Loucy (cell line): ENCODE results near the gene MYCBP2.

Source experiments
- H2AFZ ChIP-seq: fragments of 200-600 bp; sonication (generic); 2 replicates; pipeline ENCODE4 v1.6.0; 2016; ENCODE audit warnings: antibody characterized with exemption, mild to moderate bottlenecking, low read length, moderate library complexity
- H3F3A ChIP-seq: fragments of 200-600 bp; 2 replicates; pipeline ENCODE4 v1.6.0; 2016; ENCODE audit warnings: antibody characterized with exemption, low read depth, mild to moderate bottlenecking
- H3K27me3 ChIP-seq: fragments of 200-600 bp; sonication (generic); 2 replicates; pipeline ENCODE4 v1.6.1; 2014; ENCODE audit warnings: low read length, mild to moderate bottlenecking; ENCODE audit not compliant: insufficient read depth, poor library complexity, severe bottlenecking
- H3K36me3 ChIP-seq: fragments of 200-600 bp; sonication (generic); 2 replicates; pipeline ENCODE4 v1.6.1; 2016; ENCODE audit warnings: low read length; ENCODE audit not compliant: insufficient read depth
- H3K4me1 ChIP-seq: fragments of 200-600 bp; sonication (generic); 2 replicates; pipeline ENCODE4 v1.5.1; 2014; ENCODE audit warnings: low read length, mild to moderate bottlenecking; ENCODE audit not compliant: insufficient read depth, poor library complexity, severe bottlenecking
- H3K4me2 ChIP-seq: fragments of 200-600 bp; sonication (generic); 2 replicates; pipeline ENCODE4 v1.6.0; 2014; ENCODE audit warnings: antibody characterized with exemption, low read length, low read depth, mild to moderate bottlenecking; ENCODE audit not compliant: poor library complexity, severe bottlenecking
- H3K4me3 ChIP-seq: fragments of 200-600 bp; sonication (generic); 2 replicates; pipeline ENCODE4 v1.5.1; 2014; ENCODE audit warnings: low read length, mild to moderate bottlenecking, mixed read lengths; ENCODE audit not compliant: poor library complexity, severe bottlenecking
- H3K79me2 ChIP-seq: fragments of 200-600 bp; sonication (generic); 2 replicates; pipeline ENCODE4 v1.6.1; 2014; ENCODE audit warnings: low read length; ENCODE audit not compliant: insufficient read depth
- H3K9ac ChIP-seq: fragments of 200-600 bp; sonication (generic); 2 replicates; pipeline ENCODE4 v1.6.0; 2014; ENCODE audit warnings: mild to moderate bottlenecking, low read depth, low read length, moderate library complexity; ENCODE audit not compliant: poor library complexity, severe bottlenecking
- H3K9me2 ChIP-seq: fragments of 200-600 bp; sonication (generic); replicated peaks from 2 replicates; pipeline ENCODE4 v1.6.1; 2016; ENCODE audit warnings: low read depth, low read length, mixed read lengths
- H3K9me3 ChIP-seq: fragments of 200-600 bp; sonication (generic); 2 replicates; pipeline ENCODE4 v1.6.1; 2014; ENCODE audit warnings: mild to moderate bottlenecking, antibody characterized with exemption, low read length, low read depth; ENCODE audit not compliant: insufficient read depth
- H4K20me1 ChIP-seq: fragments of 200-600 bp; sonication (generic); 2 replicates; pipeline ENCODE4 v1.6.0; 2014; ENCODE audit warnings: antibody characterized with exemption, low read length, mild to moderate bottlenecking; ENCODE audit not compliant: insufficient read depth, poor library complexity, severe bottlenecking
- EZH2phosphoT487 ChIP-seq: fragments of 200-600 bp; IDR thresholded peaks from 2 replicates; pipeline ENCODE4 v1.6.1; 2018; ENCODE audit warnings: antibody characterized with exemption, mild to moderate bottlenecking, moderate library complexity, borderline replicate concordance
- TF ChIP-seq, protein P1 (sequence below): fragments of 200-600 bp; sonication (generic); conservative IDR thresholded peaks from 2 replicates; pipeline ENCODE4 v1.5.1; 2014; ENCODE audit warnings: mild to moderate bottlenecking, antibody characterized with exemption, low read length

MYCBP2 gene

DNA sequence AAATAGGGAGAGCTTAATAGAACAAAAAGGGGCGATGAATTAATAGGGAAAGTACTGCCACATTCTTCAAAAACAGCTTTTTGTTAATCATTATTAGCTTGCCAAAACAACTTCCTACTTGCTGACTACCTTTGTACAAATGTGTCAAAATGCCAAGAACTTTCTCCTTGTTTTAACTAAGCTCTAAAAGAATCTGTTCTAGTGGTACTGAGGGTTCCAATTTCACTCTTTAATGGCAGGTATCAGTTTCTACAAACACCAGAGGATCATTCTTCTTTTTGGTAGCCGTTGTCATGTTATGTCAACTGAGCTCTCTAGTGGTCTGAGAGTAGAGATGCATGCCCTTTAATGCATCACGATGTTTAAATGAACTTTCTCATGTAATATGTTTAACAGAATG lies 270.5 kb downstream of the MYCBP2 start:
- Histone ChIP-seq H4K20me1 (no peaks in the 10 kb centered on the region), H3K9me3 (no peaks in the 10 kb centered on the region), H3K4me2 (no peak overlapping the region), H3K79me2 (no peaks in the 10 kb centered on the region), H3K4me3 (no peak overlapping the region), H3K36me3 (peaks cover 77% of the 10 kb centered on the region), H3F3A (no peaks in the 10 kb centered on the region), H3K9ac (no peak overlapping the region), H2AFZ (no peak overlapping the region), H3K27me3 (no peaks in the 10 kb centered on the region), H3K4me1 (no peaks in the 10 kb centered on the region), H3K9me2 (no peaks in the 10 kb centered on the region)
- TF ChIP-seq, protein P1, sequence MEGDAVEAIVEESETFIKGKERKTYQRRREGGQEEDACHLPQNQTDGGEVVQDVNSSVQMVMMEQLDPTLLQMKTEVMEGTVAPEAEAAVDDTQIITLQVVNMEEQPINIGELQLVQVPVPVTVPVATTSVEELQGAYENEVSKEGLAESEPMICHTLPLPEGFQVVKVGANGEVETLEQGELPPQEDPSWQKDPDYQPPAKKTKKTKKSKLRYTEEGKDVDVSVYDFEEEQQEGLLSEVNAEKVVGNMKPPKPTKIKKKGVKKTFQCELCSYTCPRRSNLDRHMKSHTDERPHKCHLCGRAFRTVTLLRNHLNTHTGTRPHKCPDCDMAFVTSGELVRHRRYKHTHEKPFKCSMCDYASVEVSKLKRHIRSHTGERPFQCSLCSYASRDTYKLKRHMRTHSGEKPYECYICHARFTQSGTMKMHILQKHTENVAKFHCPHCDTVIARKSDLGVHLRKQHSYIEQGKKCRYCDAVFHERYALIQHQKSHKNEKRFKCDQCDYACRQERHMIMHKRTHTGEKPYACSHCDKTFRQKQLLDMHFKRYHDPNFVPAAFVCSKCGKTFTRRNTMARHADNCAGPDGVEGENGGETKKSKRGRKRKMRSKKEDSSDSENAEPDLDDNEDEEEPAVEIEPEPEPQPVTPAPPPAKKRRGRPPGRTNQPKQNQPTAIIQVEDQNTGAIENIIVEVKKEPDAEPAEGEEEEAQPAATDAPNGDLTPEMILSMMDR: no peak
- TF ChIP-seq EZH2phosphoT487: no peak

DNA sequence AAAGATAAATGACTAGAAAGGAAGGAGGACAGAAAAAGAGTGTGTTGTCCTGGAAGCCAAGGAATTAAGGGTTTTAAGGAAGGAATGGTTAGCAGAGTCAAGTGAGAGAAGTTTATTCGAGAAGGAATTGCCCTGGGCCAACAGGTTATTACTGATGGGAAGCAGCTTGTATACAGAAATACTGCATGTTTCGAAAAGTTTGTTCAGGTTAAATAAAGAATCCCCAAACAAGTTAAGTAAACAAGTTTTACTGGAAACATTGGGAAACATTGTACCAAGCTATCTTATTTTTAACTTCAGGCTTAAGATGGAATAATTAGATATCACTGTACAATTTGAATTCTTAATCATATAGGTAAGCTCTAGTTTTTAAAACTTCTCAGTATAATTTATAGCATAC lies 271.7 kb downstream of the MYCBP2 start:
- peaks cover 81% of the 10 kb centered on the region for H3K36me3 ChIP-seq
- no peaks in the 10 kb centered on the region for H3K9me2 ChIP-seq
- H3K4me1 ChIP-seq: no peaks in the 10 kb centered on the region
- H3F3A ChIP-seq: no peaks in the 10 kb centered on the region
- H3K79me2 ChIP-seq: no peaks in the 10 kb centered on the region
- no peak overlapping the region for H3K9ac ChIP-seq
- H3K9me3 ChIP-seq: no peaks in the 10 kb centered on the region
- no peak overlapping the region for H2AFZ ChIP-seq
- H3K27me3 ChIP-seq: no peaks in the 10 kb centered on the region
- no peak overlapping the region for H3K4me2 ChIP-seq
- no peaks in the 10 kb centered on the region for H4K20me1 ChIP-seq
- H3K4me3 ChIP-seq: no peak overlapping the region
- TF ChIP-seq, protein P1: no peak
- no peak for TF ChIP-seq EZH2phosphoT487

DNA sequence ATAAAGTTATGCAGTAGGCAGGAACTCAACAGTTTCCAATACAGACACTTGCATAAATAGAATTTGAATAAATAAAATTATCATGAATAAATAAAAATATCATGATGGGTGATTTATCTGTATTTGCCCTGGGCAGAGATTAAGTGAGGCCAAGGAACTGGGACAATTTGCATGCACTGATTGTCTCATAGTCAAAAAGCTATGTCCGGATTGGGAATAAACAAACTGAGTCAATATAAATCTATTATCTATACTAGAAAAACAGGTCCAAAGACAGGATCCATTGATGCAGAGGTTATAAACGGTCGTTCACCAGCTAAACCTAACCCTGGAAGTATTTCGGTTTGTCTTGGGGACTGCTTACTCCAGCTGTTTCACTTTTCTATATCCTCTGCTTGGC lies 273.7 kb downstream of the MYCBP2 start:
- Histone ChIP-seq H3K4me3 (no peak overlapping the region), H3F3A (no peaks in the 10 kb centered on the region), H3K9me3 (no peaks in the 10 kb centered on the region), H3K36me3 (peaks cover 85% of the 10 kb centered on the region), H2AFZ (no peak overlapping the region), H3K4me2 (no peak overlapping the region), H3K79me2 (no peaks in the 10 kb centered on the region), H4K20me1 (no peaks in the 10 kb centered on the region), H3K9ac (no peak overlapping the region), H3K9me2 (no peaks in the 10 kb centered on the region), H3K4me1 (no peaks in the 10 kb centered on the region), H3K27me3 (no peaks in the 10 kb centered on the region)
- TF ChIP-seq EZH2phosphoT487: no peak
- TF ChIP-seq, protein P1: no peak
